Keratinocyte (primary cell): ENCODE data around the gene CDYL. TPM values are rescaled to one million over a fixed set of nuclear protein-coding genes. Genes with fewer than 3 reads are reported as not detected.

Experiments used
- DNase-seq: peaks from one replicate; pipeline ENCODE4 v3.0.0-alpha.2; 2011; ENCODE audit warnings: low read depth, missing footprints, low spot score
- FAIRE-seq: peaks from 2 replicates; lab custom pipeline; 2011; peaks lifted over from hg19 to GRCh38; lab: Jason Lieb, UNC
- H2AFZ ChIP-seq: 2 replicates; pipeline ENCODE4 v1.6.0; 2012; ENCODE audit warnings: low read length, control low read depth, inconsistent platforms; ENCODE audit not compliant: control insufficient read depth
- H3K27ac ChIP-seq: 2 replicates; pipeline ENCODE4 v1.5.1; 2011; ENCODE audit warnings: low read length; ENCODE audit not compliant: control insufficient read depth, insufficient read depth
- H3K27me3 ChIP-seq: 3 replicates; pipeline ENCODE4 v1.6.0; 2011; ENCODE audit warnings: low read length; ENCODE audit not compliant: control insufficient read depth, insufficient read depth; ENCODE audit errors: extremely low read depth
- H3K36me3 ChIP-seq, 2 experiments: 2 replicates in 1 of 2; 3 replicates in 1 of 2; pipeline ENCODE4 v1.5.1; 2011; ENCODE audit warnings: low read length in 2 of 2, mild to moderate bottlenecking in 1 of 2; ENCODE audit not compliant: control insufficient read depth in 2 of 2, insufficient read depth in 2 of 2; ENCODE audit errors: extremely low read depth in 1 of 2
- H3K4me1 ChIP-seq: 3 replicates; pipeline ENCODE4 v1.5.1; 2011; ENCODE audit warnings: low read length; ENCODE audit not compliant: control insufficient read depth, insufficient read depth; ENCODE audit errors: extremely low read depth
- H3K4me2 ChIP-seq: 3 replicates; pipeline ENCODE4 v1.6.0; 2011; ENCODE audit warnings: low read depth, low read length; ENCODE audit not compliant: control insufficient read depth, insufficient read depth; ENCODE audit errors: extremely low read depth
- H3K4me3 ChIP-seq, 3 experiments: fragments of 200-600 bp in 1 of 3; sonication (generic) in 1 of 3; 2 replicates in 2 of 3; 3 replicates in 1 of 3; pipeline ENCODE4 v1.5.1; 2011 to 2016; ENCODE audit warnings: low read length in 3 of 3, mild to moderate bottlenecking in 3 of 3, control low read depth in 2 of 3, inconsistent platforms in 1 of 3, low read depth in 1 of 3, mixed read lengths in 1 of 3, mixed run types in 1 of 3, moderate library complexity in 1 of 3; ENCODE audit not compliant: control insufficient read depth in 2 of 3, insufficient read depth in 2 of 3; ENCODE audit errors: extremely low read depth in 1 of 3
- H3K79me2 ChIP-seq: 2 replicates; pipeline ENCODE4 v1.6.0; 2012; ENCODE audit warnings: low read length; ENCODE audit not compliant: control insufficient read depth, insufficient read depth
- H3K9ac ChIP-seq: 3 replicates; pipeline ENCODE4 v1.6.0; 2011; ENCODE audit warnings: low read length; ENCODE audit not compliant: control insufficient read depth, insufficient read depth; ENCODE audit errors: extremely low read depth
- H3K9me1 ChIP-seq: 3 replicates; pipeline ENCODE4 v1.6.0; 2011; ENCODE audit warnings: low read length; ENCODE audit not compliant: control insufficient read depth, insufficient read depth; ENCODE audit errors: extremely low read depth
- H3K9me3 ChIP-seq: 2 replicates; pipeline ENCODE4 v1.5.1; 2012; ENCODE audit warnings: low read depth, low read length; ENCODE audit not compliant: control insufficient read depth
- H4K20me1 ChIP-seq: 3 replicates; pipeline ENCODE4 v1.6.0; 2011; ENCODE audit warnings: low read length; ENCODE audit not compliant: control insufficient read depth, insufficient read depth; ENCODE audit errors: extremely low read depth
- CTCF ChIP-seq, 3 experiments: IDR thresholded peaks in 1 of 3; conservative IDR thresholded peaks in 1 of 3; optimal IDR thresholded peaks in 1 of 3; 2 replicates in 2 of 3; 3 replicates in 1 of 3; pipeline versions ENCODE3 to v1.5.1; 2011; ENCODE audit warnings: low read length in 3 of 3, mild to moderate bottlenecking in 3 of 3, moderate library complexity in 2 of 3, control low read depth in 1 of 3, inconsistent platforms in 1 of 3; ENCODE audit not compliant: insufficient read depth in 2 of 3; ENCODE audit errors: extremely low read depth in 1 of 3
- EZH2 ChIP-seq: IDR thresholded peaks from one replicate; pipeline ENCODE4 v1.6.1; 2012; ENCODE audit warnings: inconsistent platforms, mild to moderate bottlenecking, low read length, moderate library complexity
- dilution Hi-C: fragments of 300-500 bp; cut with MboI; formaldehyde crosslinking; loops from one replicate; pipeline ENCODE4 v1.7.0; 2020; ENCODE audit warnings: low sequenced_read_pairs; ENCODE audit not compliant: extremely low pct_ligation_motif_present
- polyA plus RNA-seq, 5 experiments: library from polyadenylated mRNA; depleted of rRNA in 3 of 5; stranded (reverse) in 3 of 5; stranded (forward) in 1 of 5; unstranded in 1 of 5; fragments of >200 nt; gene quantifications; 1 replicate in 1 of 5; 2 replicates in 3 of 5; 3 replicates in 1 of 5; pipeline versions ENCODE4 v1.2.1 to v1.2.3, GENCODE V29; 2011 to 2012; ENCODE audit warnings: missing spikeins in 2 of 5, low read depth in 1 of 5, low replicate concordance in 1 of 5

Gene CDYL
- polyA plus RNA-seq, 1 donor (not counting 4 experiments of a cell fraction or from before 2014, with no cell fraction given): 48.0 TPM

GRCh38 chr6:4853349-4853748 is 77.1 kb downstream of the CDYL start:
- Histone ChIP-seq H3K9me3 (no peaks in the 10 kb centered on the region), H2AFZ (no peak overlapping the region), H4K20me1 (peaks cover 48% of the 10 kb centered on the region), H3K27me3 (no peaks in the 10 kb centered on the region), H3K9me1 (peaks cover 12% of the 10 kb centered on the region), H3K79me2 (peaks cover 98% of the 10 kb centered on the region), H3K4me1 (peaks cover 6% of the 10 kb centered on the region), H3K36me3 (no peaks in the 10 kb centered on the region), H3K9ac (no peak overlapping the region), H3K4me3 (no peak overlapping the region), H3K4me2 (no peak overlapping the region), H3K27ac (no peak overlapping the region)
- no peak for TF ChIP-seq EZH2
- no peak for TF ChIP-seq CTCF (optimal IDR thresholded peaks at IDR 0.05 in 1 of 3, IDR thresholded peaks at IDR 0.05 in 1 of 3, conservative IDR thresholded peaks at IDR 0.05 in 1 of 3; ENCODE audit: extremely low read depth in 1 of 3, insufficient read depth in 2 of 3, low read length in 3 of 3)
- DNase-seq: no peak
- dilution Hi-C loops: no loop called here
- FAIRE-seq: no peak

- no peak for FAIRE-seq
Observed at GRCh38 chr6:4853782-4854511, 77.7 kb downstream of the CDYL start.

More at GRCh38 chr6:4853782-4854511, 77.7 kb downstream of the CDYL start:
- peaks cover 14% of the 10 kb centered on the region for H3K9me1 ChIP-seq
- dilution Hi-C loops: no loop called here
- no peak for DNase-seq
- H4K20me1 ChIP-seq: peaks cover 46% of the 10 kb centered on the region
- H3K27ac ChIP-seq: no peak overlapping the region
- H3K36me3 ChIP-seq: no peaks in the 10 kb centered on the region
- peaks cover 98% of the 10 kb centered on the region for H3K79me2 ChIP-seq
- no peak overlapping the region for H3K4me3 ChIP-seq
- peaks cover 9% of the 10 kb centered on the region for H3K4me1 ChIP-seq
- no peaks in the 10 kb centered on the region for H3K9me3 ChIP-seq
- no peaks in the 10 kb centered on the region for H3K27me3 ChIP-seq
- no peak overlapping the region for H3K4me2 ChIP-seq
- no peak overlapping the region for H2AFZ ChIP-seq
- no peak overlapping the region for H3K9ac ChIP-seq
- TF ChIP-seq EZH2 (no peak), CTCF (optimal IDR thresholded peaks at IDR 0.05 in 1 of 3, IDR thresholded peaks at IDR 0.05 in 1 of 3, conservative IDR thresholded peaks at IDR 0.05 in 1 of 3; ENCODE audit: extremely low read depth in 1 of 3, insufficient read depth in 2 of 3, low read length in 3 of 3) (no peak)
